Esophagus squamous epithelium (tissue), 5 donors: Measurements from ENCODE around the gene PHF3. TPM values are rescaled to one million over a fixed set of nuclear protein-coding genes. Genes with fewer than 3 reads are reported as not detected.

Experiments used
- DNase-seq: peaks from one replicate; lab custom pipeline; 2025; lab: John Stamatoyannopoulos, UW
- H3K27ac ChIP-seq, 4 donors: fragments of 200-600 bp; sonication (generic); one replicate each; pipeline ENCODE4 v1.5.1; 2016 to 2019; ENCODE audit warnings: mild to moderate bottlenecking in 1 of 4
- H3K27me3 ChIP-seq, 4 donors: fragments of 200-600 bp; sonication (generic); 1 replicate in 3 of 4; 2 replicates in 1 of 4; pipeline versions ENCODE4 v1.5.1 to v1.6.0; 2017 to 2021; ENCODE audit warnings: antibody characterized with exemption in 1 of 4
- H3K36me3 ChIP-seq, 3 donors: fragments of 200-600 bp; sonication (generic); one replicate each; pipeline ENCODE4 v1.5.1; 2016 to 2019
- H3K4me1 ChIP-seq, 3 donors: fragments of 200-600 bp; sonication (generic); one replicate each; pipeline ENCODE4 v1.5.1; 2017 to 2019
- H3K4me3 ChIP-seq, 4 donors: fragments of 200-600 bp; sonication (generic); 1 replicate in 3 of 4; 2 replicates in 1 of 4; pipeline ENCODE4 v1.5.1; 2016 to 2019; ENCODE audit warnings: mild to moderate bottlenecking in 2 of 4, moderate library complexity in 1 of 4
- H3K9me3 ChIP-seq, 3 donors: fragments of 200-600 bp; sonication (generic); one replicate each; pipeline ENCODE4 v1.5.1; 2016 to 2019
- CTCF ChIP-seq, 6 experiments: fragments of 450-650 bp in 4 of 6; fragments of 200-600 bp in 2 of 6; sonication (generic) in 2 of 6; IDR thresholded peaks; one replicate each; pipeline ENCODE4 v1.5.1; 2016 to 2019; ENCODE audit warnings: antibody characterized with exemption in 6 of 6, mild to moderate bottlenecking in 4 of 6, moderate library complexity in 4 of 6
- POLR2A ChIP-seq, 4 donors: fragments of 450-650 bp; IDR thresholded peaks; one replicate each; pipeline ENCODE4 v1.6.1; 2017; ENCODE audit warnings: antibody characterized with exemption in 4 of 4, mild to moderate bottlenecking in 4 of 4, moderate library complexity in 3 of 4
- WGBS, 2 donors: methylation state at CpG; one replicate each; pipeline ENCODE4 v1.1.5; 2018; 5-methylcytosine and 5-hydroxymethylcytosine counted together
- intact Hi-C: fragments of 100-400 bp; cut with DNase I; formaldehyde crosslinking; loops from one replicate; pipeline ENCODE4 v1.15.0; 2022
- total RNA-seq, 4 donors: library from RNA; depleted of rRNA; stranded (reverse); fragments of >200 nt; gene quantifications; one replicate each; pipeline ENCODE4 v1.1.0, GENCODE V29; 2016
- donor health status: DM: yes; HTN: yes; CAD: no.

PHF3 gene
- total RNA-seq, 4 donors from 2014 or later, result 17.6 to 53.2 (median 26.7) TPM

GRCh38 chr6:63609231-63609630, 26.4 kb upstream of the PHF3 start:
- Histone ChIP-seq H3K36me3 (no peaks in the 10 kb centered on the region), H3K27ac (no peak overlapping the region), H3K4me3 (no peak overlapping the region), H3K27me3 (no peaks in the 10 kb centered on the region), H3K4me1 (no peaks in the 10 kb centered on the region), H3K9me3 (no peaks in the 10 kb centered on the region)
- WGBS, 2 donors, result 83 to 100% methylated on average over 1 of the region's 1 CpG
- TF ChIP-seq CTCF (IDR thresholded peaks at IDR 0.05) (no peak), POLR2A (IDR thresholded peaks at IDR 0.05) (no peak)
- no peak for DNase-seq
- intact Hi-C loops, result no loop called here

- no peak for DNase-seq
- Histone ChIP-seq H3K27me3 (no peaks in the 10 kb centered on the region), H3K27ac (no peak overlapping the region), H3K4me3 (no peak overlapping the region), H3K4me1 (no peaks in the 10 kb centered on the region), H3K9me3 (no peaks in the 10 kb centered on the region), H3K36me3 (no peaks in the 10 kb centered on the region)
- TF ChIP-seq POLR2A (IDR thresholded peaks at IDR 0.05), result no peak
- TF ChIP-seq CTCF (IDR thresholded peaks at IDR 0.05), result no peak
- 5 to 19% methylated on average over 1 of the region's 1 CpG for WGBS, 2 donors
- intact Hi-C loops, result no loop called here
Observed at GRCh38 chr6:63610944-63611343, 24.7 kb upstream of the PHF3 start.

- intact Hi-C loops, result no loop called here
- no peak overlapping the region for H3K4me3 ChIP-seq
- DNase-seq, result no peak
- no peaks in the 10 kb centered on the region for H3K27me3 ChIP-seq
- H3K4me1 ChIP-seq, result no peaks in the 10 kb centered on the region
- no peaks in the 10 kb centered on the region for H3K9me3 ChIP-seq
- no peak overlapping the region for H3K27ac ChIP-seq
- no peaks in the 10 kb centered on the region for H3K36me3 ChIP-seq
- 96 to 100% methylated on average over 1 of the region's 1 CpG for WGBS, 2 donors
- TF ChIP-seq POLR2A (IDR thresholded peaks at IDR 0.05) (no peak), CTCF (IDR thresholded peaks at IDR 0.05) (no peak)
Observed at GRCh38 chr6:63611560-63611959, 24.0 kb upstream of the PHF3 start.

GRCh38 chr6:63615590-63615989, 20.0 kb upstream of the PHF3 start:
- Histone ChIP-seq H3K36me3 (no peaks in the 10 kb centered on the region), H3K27me3 (peaks cover 0 to 18% (median 0%) of the 10 kb centered on the region in 4 donors), H3K4me1 (no peaks in the 10 kb centered on the region), H3K27ac (no peak overlapping the region), H3K4me3 (no peak overlapping the region), H3K9me3 (no peaks in the 10 kb centered on the region)
- WGBS, 2 donors, result 79 to 93% methylated on average over 1 of the region's 1 CpG
- intact Hi-C loops, result no loop called here
- no peak for DNase-seq
- TF ChIP-seq POLR2A (IDR thresholded peaks at IDR 0.05), result no peak
- no peak for TF ChIP-seq CTCF (IDR thresholded peaks at IDR 0.05)

GRCh38 chr6:63624091-63624490, 11.5 kb upstream of the PHF3 start:
- Histone ChIP-seq H3K27ac (no peak overlapping the region), H3K9me3 (no peaks in the 10 kb centered on the region), H3K4me1 (no peaks in the 10 kb centered on the region), H3K4me3 (no peak overlapping the region), H3K36me3 (no peaks in the 10 kb centered on the region), H3K27me3 (peaks cover 0 to 14% (median 0%) of the 10 kb centered on the region in 4 donors)
- WGBS, 2 donors, result 57 to 66% methylated on average over 2 of the region's 2 CpGs
- TF ChIP-seq CTCF (IDR thresholded peaks at IDR 0.05), result no peak
- TF ChIP-seq POLR2A (IDR thresholded peaks at IDR 0.05), result no peak
- no peak for DNase-seq
- intact Hi-C loops, result no loop called here
